Lung (tissue), 12 donors: Measurements from ENCODE around the gene APOL1. TPM values are rescaled to one million over a fixed set of nuclear protein-coding genes. Genes with fewer than 3 reads are reported as not detected.

Source experiments
- ATAC-seq: fragments of 200-7000 bp; cut with Tn5 transposase; one replicate; pipeline ENCODE4 v1.9.1; 2020; ENCODE audit warnings: moderate number of reproducible peaks; ENCODE audit not compliant: insufficient read depth, low FRiP score
- DNase-seq, 3 donors: peaks; one replicate each; pipeline ENCODE4 v3.0.0-alpha.2; 2013 to 2017
- H3K27ac ChIP-seq, 2 donors: one replicate each; pipeline ENCODE4 v1.5.1; 2013; ENCODE audit warnings: mild to moderate bottlenecking in 2 of 2, moderate library complexity in 2 of 2, control low read depth in 1 of 2, inconsistent platforms in 1 of 2, low read depth in 1 of 2, low read length in 1 of 2
- H3K27me3 ChIP-seq, 3 donors: one replicate each; pipeline ENCODE4 v1.5.1; 2013; ENCODE audit warnings: low read length in 2 of 3; ENCODE audit not compliant: control insufficient read depth in 3 of 3, insufficient read depth in 3 of 3
- H3K36me3 ChIP-seq, 4 donors: one replicate each; pipeline ENCODE4 v1.5.1; 2013; ENCODE audit warnings: low read length in 4 of 4, mild to moderate bottlenecking in 1 of 4, moderate library complexity in 1 of 4; ENCODE audit not compliant: control insufficient read depth in 4 of 4, insufficient read depth in 4 of 4
- H3K4me1 ChIP-seq, 5 donors: one replicate each; pipeline ENCODE4 v1.5.1; 2013; ENCODE audit warnings: low read length in 5 of 5, mild to moderate bottlenecking in 2 of 5, moderate library complexity in 1 of 5; ENCODE audit not compliant: control insufficient read depth in 5 of 5, insufficient read depth in 5 of 5
- H3K4me3 ChIP-seq: one replicate; pipeline ENCODE4 v1.5.1; 2013; ENCODE audit warnings: mild to moderate bottlenecking, control low read depth, moderate library complexity
- H3K9ac ChIP-seq, 2 donors: one replicate each; pipeline ENCODE4 v1.5.1; 2013; ENCODE audit warnings: low read length in 2 of 2, control low read depth in 1 of 2; ENCODE audit not compliant: insufficient read depth in 1 of 2
- H3K9me3 ChIP-seq, 4 donors: one replicate each; pipeline ENCODE4 v1.5.1; 2013; ENCODE audit warnings: low read length in 3 of 4, mild to moderate bottlenecking in 1 of 4, moderate library complexity in 1 of 4; ENCODE audit not compliant: control insufficient read depth in 4 of 4, insufficient read depth in 3 of 4
- WGBS, 2 donors: extraction: QIAGEN DNeasy Blood & Tissue Kit; methylation state at CpG; one replicate each; pipeline ENCODE4 v1.1.7; 2013; 5-methylcytosine and 5-hydroxymethylcytosine counted together
- polyA plus RNA-seq, 2 donors: library from polyadenylated mRNA; stranded (reverse); fragments of 200-250 nt; gene quantifications; one replicate each; pipeline ENCODE4 v1.2.1, GENCODE V29; 2013
- total RNA-seq, 2 donors: library from RNA; depleted of rRNA in 1 of 2; stranded (reverse); fragments of >200 nt in 1 of 2; gene quantifications; one replicate each; pipeline ENCODE4 v1.2.1, GENCODE V29; 2014 to 2021
- TF ChIP-seq, protein P1 (sequence below): IDR thresholded peaks from 2 replicates; pipeline ENCODE4 v1.5.1; 2012; ENCODE audit warnings: mild to moderate bottlenecking; ENCODE audit errors: control extremely low read depth, extremely low read depth
- donor health status: control.
- donor health status: control.
- donor health status: Bipolar disorder and iron deficiency.
- donor health status: healthy.
- donor health status: DM: yes; HTN: yes; CAD: no.

APOL1 gene
- total and polyA plus RNA-seq, 4 donors: 32.3 to 75.0 (median 50.2) TPM

DNA sequence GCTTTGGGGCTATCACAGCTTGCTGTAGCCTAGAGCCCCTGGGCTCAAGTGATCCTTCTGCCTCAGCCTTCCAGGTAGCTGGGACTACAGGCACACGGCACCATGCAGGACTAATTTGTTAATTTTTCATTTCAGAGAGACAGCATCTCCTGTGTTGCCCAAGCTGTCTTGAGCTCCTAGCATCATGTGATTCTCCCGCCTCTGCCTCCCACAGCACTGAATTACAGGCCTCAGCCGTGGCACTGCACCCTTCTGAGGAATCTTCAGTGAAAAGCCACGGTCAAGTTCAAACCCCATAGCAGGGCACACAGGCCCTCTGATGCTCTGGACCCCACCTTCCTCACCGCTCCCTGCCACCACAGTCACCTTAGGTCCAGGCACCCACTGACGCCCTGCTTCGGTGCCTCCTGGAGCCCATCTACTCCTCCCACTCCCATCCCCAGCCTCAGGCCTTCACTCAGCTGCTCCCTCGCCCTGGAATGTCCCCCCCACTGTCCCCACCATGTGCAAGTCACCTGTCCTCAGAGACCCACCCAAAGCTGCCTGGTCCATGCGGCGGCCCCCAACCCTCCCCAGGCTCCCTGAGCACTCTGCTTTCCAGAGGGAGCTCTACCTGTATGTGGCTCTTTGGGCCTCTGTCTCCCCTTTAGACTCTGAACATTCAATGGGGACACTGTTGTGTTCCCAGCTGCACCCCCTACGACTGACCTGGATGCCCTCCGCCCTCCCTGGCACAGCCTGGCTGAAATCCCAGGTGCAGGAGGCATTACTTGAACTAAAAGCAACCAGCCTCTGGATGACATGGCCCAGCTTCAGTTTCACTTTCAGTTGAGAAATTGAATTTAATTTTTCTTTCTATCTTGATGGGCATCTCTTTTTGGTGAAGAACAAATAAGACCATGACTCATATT, 15.2 kb upstream of the APOL1 start:
- Histone ChIP-seq H3K4me1 (peaks cover 12 to 33% (median 16%) of the 10 kb centered on the region in 5 donors), H3K9me3 (no peaks in the 10 kb centered on the region), H3K9ac (peak overlapping the region in 1 of 2 donors; percentile 98), H3K4me3 (peak overlapping the region; percentile 34), H3K27ac (peak overlapping the region; percentile 95 to 96), H3K27me3 (no peaks in the 10 kb centered on the region), H3K36me3 (peaks cover 0 to 11% (median 5%) of the 10 kb centered on the region in 4 donors)
- no peak for ATAC-seq
- DNase-seq: no peak
- TF ChIP-seq, protein P1, sequence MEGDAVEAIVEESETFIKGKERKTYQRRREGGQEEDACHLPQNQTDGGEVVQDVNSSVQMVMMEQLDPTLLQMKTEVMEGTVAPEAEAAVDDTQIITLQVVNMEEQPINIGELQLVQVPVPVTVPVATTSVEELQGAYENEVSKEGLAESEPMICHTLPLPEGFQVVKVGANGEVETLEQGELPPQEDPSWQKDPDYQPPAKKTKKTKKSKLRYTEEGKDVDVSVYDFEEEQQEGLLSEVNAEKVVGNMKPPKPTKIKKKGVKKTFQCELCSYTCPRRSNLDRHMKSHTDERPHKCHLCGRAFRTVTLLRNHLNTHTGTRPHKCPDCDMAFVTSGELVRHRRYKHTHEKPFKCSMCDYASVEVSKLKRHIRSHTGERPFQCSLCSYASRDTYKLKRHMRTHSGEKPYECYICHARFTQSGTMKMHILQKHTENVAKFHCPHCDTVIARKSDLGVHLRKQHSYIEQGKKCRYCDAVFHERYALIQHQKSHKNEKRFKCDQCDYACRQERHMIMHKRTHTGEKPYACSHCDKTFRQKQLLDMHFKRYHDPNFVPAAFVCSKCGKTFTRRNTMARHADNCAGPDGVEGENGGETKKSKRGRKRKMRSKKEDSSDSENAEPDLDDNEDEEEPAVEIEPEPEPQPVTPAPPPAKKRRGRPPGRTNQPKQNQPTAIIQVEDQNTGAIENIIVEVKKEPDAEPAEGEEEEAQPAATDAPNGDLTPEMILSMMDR: no peak
- 55 to 60% methylated on average over 12 of the region's 12 CpGs for WGBS, 2 donors

DNA sequence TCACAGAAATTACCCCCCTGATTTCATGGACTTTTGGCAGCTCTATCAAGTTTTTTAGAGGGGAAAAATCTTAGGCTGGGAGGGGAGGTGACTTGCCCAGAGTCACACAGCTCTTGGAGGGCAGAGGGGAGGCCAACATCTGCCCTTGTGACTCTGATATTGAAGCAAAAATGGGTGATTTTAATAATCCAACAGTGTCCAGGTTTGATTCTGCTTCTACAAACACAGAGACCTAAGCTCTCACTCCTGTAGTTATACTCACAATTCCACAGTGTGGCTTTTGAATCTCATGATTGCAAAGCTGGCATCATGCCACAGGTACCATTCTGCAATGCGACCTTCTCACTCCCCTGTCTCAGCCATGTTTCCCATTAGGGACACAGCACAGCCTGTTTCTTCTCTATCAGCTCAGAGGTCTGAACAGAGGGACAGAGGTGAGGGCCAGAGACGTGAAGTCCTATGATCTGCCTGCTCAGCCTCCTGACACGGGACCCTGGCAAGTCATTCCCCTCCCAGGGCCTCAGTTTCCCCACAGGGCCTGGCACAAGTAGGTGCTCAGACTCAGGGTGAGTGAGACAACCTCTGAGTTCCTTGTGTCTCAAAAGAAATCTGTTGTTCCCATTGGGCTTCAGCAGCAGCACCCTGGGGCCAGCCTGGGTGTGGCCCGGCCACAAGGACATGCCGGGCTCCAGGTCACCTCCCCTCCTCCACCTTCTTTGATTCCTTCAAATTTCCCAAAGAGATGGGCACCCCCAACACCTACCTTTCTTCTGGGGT, 14.4 kb upstream of the APOL1 start:
- TF ChIP-seq, protein P1: no peak
- 0 to 1% methylated on average over 5 of the region's 5 CpGs for WGBS, 2 donors
- peak; percentile 42 to 76 (median 58) for DNase-seq
- Histone ChIP-seq H3K9ac (peak overlapping the region; percentile 4 to 98), H3K4me1 (peaks cover 12 to 33% (median 16%) of the 10 kb centered on the region in 5 donors), H3K27me3 (no peaks in the 10 kb centered on the region), H3K4me3 (peak overlapping the region; percentile 82), H3K36me3 (peaks cover 0 to 6% (median under 1%) of the 10 kb centered on the region in 4 donors), H3K27ac (peak overlapping the region; percentile 95 to 96), H3K9me3 (no peaks in the 10 kb centered on the region)
- peak; percentile 4 for ATAC-seq

DNA sequence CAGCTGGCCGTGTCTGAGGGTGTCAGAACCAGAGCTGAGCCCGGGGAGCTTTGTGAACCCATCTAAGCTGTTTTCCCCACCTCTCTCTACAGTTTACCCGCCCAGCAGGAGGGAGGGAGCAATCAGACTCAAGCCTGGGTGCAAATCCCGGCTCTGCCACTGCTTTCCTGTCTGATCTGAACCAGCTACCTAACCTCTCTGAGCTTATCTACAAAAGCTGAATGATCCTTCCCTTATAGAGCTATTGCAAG, 13.9 kb upstream of the APOL1 start:
- 0% methylated on average over 4 of the region's 4 CpGs for WGBS, 2 donors
- ATAC-seq: no peak

More for the DNA sequence above, 13.9 kb upstream of the APOL1 start:
- Histone ChIP-seq H3K27ac (peak overlapping the region; percentile 95 to 96), H3K9me3 (no peaks in the 10 kb centered on the region), H3K9ac (peak overlapping the region; percentile 4 to 98), H3K27me3 (no peaks in the 10 kb centered on the region), H3K4me3 (peak overlapping the region; percentile 82), H3K36me3 (peaks cover 0 to 6% (median 0%) of the 10 kb centered on the region in 4 donors), H3K4me1 (peaks cover 12 to 33% (median 17%) of the 10 kb centered on the region in 5 donors)
- DNase-seq: no peak
- TF ChIP-seq, protein P1: no peak
